Right cardiac atrium (tissue), 5 donors: ENCODE results near the gene PROX2. TPM values are rescaled to one million over a fixed set of nuclear protein-coding genes. Genes with fewer than 3 reads are reported as not detected.

Experiments used
- ATAC-seq, 2 donors: fragments of 200-7000 bp; cut with Tn5 transposase; one replicate each; pipeline versions ENCODE4 v1.8.0 to v1.9.1; 2020; ENCODE audit warnings: moderate library complexity in 2 of 2, mild to moderate bottlenecking in 1 of 2
- DNase-seq, 3 donors: peaks; one replicate each; pipeline ENCODE4 v3.0.0-alpha.2; 2020
- H3K27ac ChIP-seq: one replicate; pipeline ENCODE4 v1.5.1; 2013; ENCODE audit warnings: mild to moderate bottlenecking, low read length, control low read depth, moderate library complexity
- H3K27me3 ChIP-seq: one replicate; pipeline ENCODE4 v1.6.1; 2013; ENCODE audit not compliant: control insufficient read depth, insufficient read depth
- H3K4me1 ChIP-seq: one replicate; pipeline ENCODE4 v1.6.1; 2013; ENCODE audit warnings: low read length; ENCODE audit not compliant: control insufficient read depth, insufficient read depth
- H3K4me3 ChIP-seq: one replicate; pipeline ENCODE4 v1.5.1; 2013; ENCODE audit warnings: low read length, control low read depth
- H3K9me3 ChIP-seq: one replicate; pipeline ENCODE4 v1.6.1; 2013; ENCODE audit warnings: low read length; ENCODE audit not compliant: control insufficient read depth
- WGBS: extraction: QIAGEN DNeasy Blood & Tissue Kit; methylation state at CpG from one replicate; pipeline ENCODE4 v1.1.7; 2013; 5-methylcytosine and 5-hydroxymethylcytosine counted together
- intact Hi-C, 4 donors: fragments of 100-400 bp; cut with DNase I; formaldehyde crosslinking; loops; one replicate each; pipeline versions ENCODE4 v1.11.0 to v1.14.0; 2022 to 2023
- polyA plus RNA-seq: library from polyadenylated mRNA; stranded (reverse); fragments of 200-250 nt; gene quantifications from one replicate; pipeline ENCODE4 v1.2.3, GENCODE V29; 2013
- total RNA-seq, 4 donors: library from RNA; stranded (reverse); fragmentation: NEBNext Ultra II Directional; extraction: Animal tissue kit (Norgen Biotek cat#: 25700); gene quantifications; one replicate each; pipeline ENCODE4 v1.2.1, GENCODE V29; 2021
- donor health status: healthy with polysubstance abuse.
- donor health status: DM: no; HTN: yes; CAD: no.
- donor health status: DM: no; HTN: no; CAD: no.
- donor health status: DM: no; HTN: yes; CAD: no; lungs with severe emphysema.
- donor health status: DM: yes; HTN: yes; CAD: no.

The PROX2 gene
- total and polyA plus RNA-seq, 5 donors: not detected

- intact Hi-C loops: no loop called here
- H3K27me3 ChIP-seq: no peaks in the 10 kb centered on the region
- no peaks in the 10 kb centered on the region for H3K4me1 ChIP-seq
- WGBS: 90% methylated on average over 4 of the region's 4 CpGs
- H3K9me3 ChIP-seq: no peaks in the 10 kb centered on the region
- no peak overlapping the region for H3K27ac ChIP-seq
- no peak overlapping the region for H3K4me3 ChIP-seq
- DNase-seq: no peak
- ATAC-seq: no peak
Observed at GRCh38 chr14:74841230-74842207, 34.4 kb downstream of the PROX2 start.

- no peaks in the 10 kb centered on the region for H3K4me1 ChIP-seq
- H3K9me3 ChIP-seq: no peaks in the 10 kb centered on the region
- no peak overlapping the region for H3K4me3 ChIP-seq
- H3K27ac ChIP-seq: no peak overlapping the region
- no peak for ATAC-seq
- DNase-seq: no peak
- no peaks in the 10 kb centered on the region for H3K27me3 ChIP-seq
- intact Hi-C loops: no loop called here
- WGBS: 83% methylated on average over 5 of the region's 5 CpGs
Observed at GRCh38 chr14:74840603-74841030, 35.3 kb downstream of the PROX2 start.

GRCh38 chr14:74838166-74838565 is 37.8 kb downstream of the PROX2 start:
- Histone ChIP-seq H3K27ac (no peak overlapping the region), H3K27me3 (no peaks in the 10 kb centered on the region), H3K9me3 (no peaks in the 10 kb centered on the region), H3K4me3 (no peak overlapping the region), H3K4me1 (no peaks in the 10 kb centered on the region)
- DNase-seq: no peak
- intact Hi-C loops: no loop called here
- 29% methylated on average over 2 of the region's 2 CpGs for WGBS
- ATAC-seq: no peak

- intact Hi-C loops: no loop called here
- Histone ChIP-seq H3K4me1 (no peaks in the 10 kb centered on the region), H3K9me3 (no peaks in the 10 kb centered on the region), H3K27me3 (no peaks in the 10 kb centered on the region), H3K4me3 (no peak overlapping the region), H3K27ac (no peak overlapping the region)
- 66% methylated on average over 1 of the region's 1 CpG for whole genome bisulfite sequencing
- DNase-seq: no peak
- no peak for ATAC-seq
Observed at GRCh38 chr14:74836251-74836960, 39.5 kb downstream of the PROX2 start.

GRCh38 chr14:74835645-74836250 is 40.2 kb downstream of the PROX2 start:
- no peaks in the 10 kb centered on the region for H3K4me1 ChIP-seq
- no peaks in the 10 kb centered on the region for H3K9me3 ChIP-seq
- H3K27ac ChIP-seq: no peak overlapping the region
- H3K4me3 ChIP-seq: no peak overlapping the region
- 80% methylated on average over 7 of the region's 7 CpGs for WGBS
- DNase-seq (no peak), ATAC-seq (no peak)
- intact Hi-C loops: no loop called here
- H3K27me3 ChIP-seq: no peaks in the 10 kb centered on the region

- H3K4me1 ChIP-seq: no peaks in the 10 kb centered on the region
- ATAC-seq (no peak), DNase-seq (no peak)
- intact Hi-C loops: no loop called here
- no peak overlapping the region for H3K27ac ChIP-seq
- no peak overlapping the region for H3K4me3 ChIP-seq
- no peaks in the 10 kb centered on the region for H3K27me3 ChIP-seq
- WGBS: 91% methylated on average over 5 of the region's 5 CpGs
- no peaks in the 10 kb centered on the region for H3K9me3 ChIP-seq
Observed at GRCh38 chr14:74834692-74835392, 41.1 kb downstream of the PROX2 start.

GRCh38 chr14:74832849-74833248 is 43.1 kb downstream of the PROX2 start:
- 98% methylated on average over 4 of the region's 4 CpGs for WGBS
- no peak for DNase-seq

GRCh38 chr14:74829251-74829650 is 46.7 kb downstream of the PROX2 start:
- intact Hi-C loops: no loop called here
- Histone ChIP-seq H3K27me3 (no peaks in the 10 kb centered on the region), H3K27ac (no peak overlapping the region), H3K4me3 (no peak overlapping the region), H3K9me3 (no peaks in the 10 kb centered on the region), H3K4me1 (peaks cover 3% of the 10 kb centered on the region)
- ATAC-seq: no peak
- DNase-seq: no peak
- WGBS: 78% methylated on average over 5 of the region's 5 CpGs

More at GRCh38 chr14:74832849-74833248, 43.1 kb downstream of the PROX2 start:
- intact Hi-C loops: no loop called here
- H3K27me3 ChIP-seq: no peaks in the 10 kb centered on the region
- ATAC-seq: no peak
- no peaks in the 10 kb centered on the region for H3K9me3 ChIP-seq
- no peak overlapping the region for H3K4me3 ChIP-seq
- H3K27ac ChIP-seq: no peak overlapping the region
- H3K4me1 ChIP-seq: peaks cover 3% of the 10 kb centered on the region

GRCh38 chr14:74826574-74826973 is 49.4 kb downstream of the PROX2 start:
- Histone ChIP-seq H3K9me3 (no peaks in the 10 kb centered on the region), H3K27ac (no peak overlapping the region), H3K4me3 (no peak overlapping the region), H3K4me1 (peaks cover 3% of the 10 kb centered on the region), H3K27me3 (no peaks in the 10 kb centered on the region)
- intact Hi-C loops: no loop called here
- DNase-seq (no peak), ATAC-seq (no peak)
